GM21825 (cell line): ENCODE measurements around the gene PRR5.

ENCODE experiments used
- ATAC-seq: cut with Tn5 transposase; IDR thresholded peaks from one replicate; pipeline ENCODE4 v1.9.1; 2021; ENCODE audit warnings: mild to moderate bottlenecking, moderate library complexity; ENCODE audit not compliant: unreplicated experiment

PRR5 gene

GRCh38 chr22:44691796-44692661 lies 10.0 kb upstream of the PRR5 start:
- ATAC-seq, result no peak

- no peak for ATAC-seq
Measured at GRCh38 chr22:44692662-44693007, 9.4 kb upstream of the PRR5 start.

- ATAC-seq, result no peak
Measured at GRCh38 chr22:44693145-44693544, 8.9 kb upstream of the PRR5 start.

- no peak for ATAC-seq
Measured at GRCh38 chr22:44693756-44694155, 8.2 kb upstream of the PRR5 start.

- no peak for ATAC-seq
Measured at GRCh38 chr22:44697423-44698141, 4.4 kb upstream of the PRR5 start.

- no peak for ATAC-seq
Measured at GRCh38 chr22:44698531-44699421, 3.2 kb upstream of the PRR5 start.

- ATAC-seq, result no peak
Measured at GRCh38 chr22:44700456-44700855, 1.5 kb upstream of the PRR5 start.

- ATAC-seq, result no peak
Measured at GRCh38 chr22:44701187-44701790, 715 bp upstream of the PRR5 start.

GRCh38 chr22:44702479-44703198 lies 635 bp downstream of the PRR5 start:
- ATAC-seq, result no peak

GRCh38 chr22:44703255-44703870 lies 1.4 kb downstream of the PRR5 start:
- ATAC-seq, result no peak

- ATAC-seq, result no peak
Measured at GRCh38 chr22:44704159-44705021, 2.4 kb downstream of the PRR5 start.

- ATAC-seq, result no peak
Measured at GRCh38 chr22:44705022-44705297, 3.0 kb downstream of the PRR5 start.

- ATAC-seq, result no peak
Measured at GRCh38 chr22:44706488-44706887, 4.5 kb downstream of the PRR5 start.

GRCh38 chr22:44707178-44707577 lies 5.2 kb downstream of the PRR5 start:
- no peak for ATAC-seq

- no peak for ATAC-seq
Measured at GRCh38 chr22:44707752-44708151, 5.7 kb downstream of the PRR5 start.

- ATAC-seq, result no peak
Measured at GRCh38 chr22:44709881-44710392, 7.9 kb downstream of the PRR5 start.

- no peak for ATAC-seq
Measured at GRCh38 chr22:44710474-44711240, 8.7 kb downstream of the PRR5 start.

GRCh38 chr22:44711241-44711560 lies 9.2 kb downstream of the PRR5 start:
- no peak for ATAC-seq
